ENCODE measurements around the gene TTC28. TPM values are rescaled to one million over a fixed set of nuclear protein-coding genes. Genes with fewer than 3 reads are reported as not detected.

The TTC28 gene
- total RNA-seq, 1 donor from 2014 or later: 1.3 TPM

DNA sequence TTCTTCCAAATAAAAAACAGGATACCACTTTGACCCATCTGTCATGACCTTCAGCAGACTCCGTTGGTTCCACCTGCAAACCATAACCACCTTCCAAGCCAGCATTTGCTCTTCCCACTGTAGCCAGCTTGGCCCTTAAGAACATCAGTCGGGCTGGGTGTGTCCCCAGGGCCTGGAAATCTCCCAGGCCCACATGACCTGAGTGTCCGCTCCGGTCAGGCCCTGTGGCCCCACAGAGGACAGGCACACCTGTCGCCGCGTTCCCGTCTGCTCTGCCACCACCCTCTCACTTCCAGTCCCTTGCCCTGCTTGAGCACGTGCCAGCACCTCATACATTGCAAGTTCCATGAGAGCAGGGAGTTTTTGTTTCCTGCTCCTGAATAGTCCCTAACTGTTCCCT is 694.9 kb downstream of the TTC28 start:
- no peak overlapping the region for H3K4me3 ChIP-seq (ENCODE audit: low read depth, low read length)
- no peaks in the 10 kb centered on the region for H3K36me3 ChIP-seq (ENCODE audit: control insufficient read depth, insufficient read depth, low read length)
- no peaks in the 10 kb centered on the region for H3K27me3 ChIP-seq (ENCODE audit: control insufficient read depth, insufficient read depth, low read length)
- FAIRE-seq: no peak
- TF ChIP-seq, protein P1, sequence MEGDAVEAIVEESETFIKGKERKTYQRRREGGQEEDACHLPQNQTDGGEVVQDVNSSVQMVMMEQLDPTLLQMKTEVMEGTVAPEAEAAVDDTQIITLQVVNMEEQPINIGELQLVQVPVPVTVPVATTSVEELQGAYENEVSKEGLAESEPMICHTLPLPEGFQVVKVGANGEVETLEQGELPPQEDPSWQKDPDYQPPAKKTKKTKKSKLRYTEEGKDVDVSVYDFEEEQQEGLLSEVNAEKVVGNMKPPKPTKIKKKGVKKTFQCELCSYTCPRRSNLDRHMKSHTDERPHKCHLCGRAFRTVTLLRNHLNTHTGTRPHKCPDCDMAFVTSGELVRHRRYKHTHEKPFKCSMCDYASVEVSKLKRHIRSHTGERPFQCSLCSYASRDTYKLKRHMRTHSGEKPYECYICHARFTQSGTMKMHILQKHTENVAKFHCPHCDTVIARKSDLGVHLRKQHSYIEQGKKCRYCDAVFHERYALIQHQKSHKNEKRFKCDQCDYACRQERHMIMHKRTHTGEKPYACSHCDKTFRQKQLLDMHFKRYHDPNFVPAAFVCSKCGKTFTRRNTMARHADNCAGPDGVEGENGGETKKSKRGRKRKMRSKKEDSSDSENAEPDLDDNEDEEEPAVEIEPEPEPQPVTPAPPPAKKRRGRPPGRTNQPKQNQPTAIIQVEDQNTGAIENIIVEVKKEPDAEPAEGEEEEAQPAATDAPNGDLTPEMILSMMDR (IDR thresholded peaks at IDR 0.05; ENCODE audit: insufficient read depth, low read length, severe bottlenecking): no peak
- DNase-seq (ENCODE audit: low read depth): no peak

DNA sequence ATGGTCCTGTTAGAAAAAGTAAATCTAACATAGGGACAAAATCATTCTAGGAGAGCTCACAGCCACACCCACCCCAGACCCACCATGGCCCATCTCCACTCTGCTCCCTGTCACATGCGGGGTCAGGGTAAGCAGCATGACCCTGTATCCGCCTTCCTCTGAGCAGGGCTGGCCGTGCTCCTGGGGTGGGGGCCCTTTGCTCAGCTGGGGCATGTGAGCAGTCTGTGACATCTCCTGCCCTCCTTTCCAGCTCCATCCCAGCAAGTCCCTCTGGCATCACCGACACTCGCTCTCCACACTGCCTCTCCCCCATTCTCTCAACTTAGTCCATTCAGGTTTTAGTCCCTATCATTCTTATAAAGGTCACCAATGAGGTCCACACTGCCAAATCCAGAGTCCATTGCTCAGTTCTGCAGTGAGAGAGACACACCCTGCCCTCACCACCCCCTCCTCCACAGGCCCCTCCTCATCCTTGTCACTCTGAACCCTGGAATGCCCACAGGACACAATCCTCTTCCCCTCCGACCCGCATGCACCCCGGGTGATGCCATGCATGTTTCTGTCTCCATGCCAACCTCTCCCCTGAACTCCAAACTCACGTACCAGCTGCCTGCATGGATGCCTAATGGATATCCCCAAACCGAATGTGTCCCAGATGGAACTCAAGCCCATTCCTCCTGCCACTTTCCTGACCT is 695.5 kb downstream of the TTC28 start:
- H3K27me3 ChIP-seq (ENCODE audit: control insufficient read depth, insufficient read depth, low read length): no peaks in the 10 kb centered on the region
- H3K4me3 ChIP-seq (ENCODE audit: low read depth, low read length): no peak overlapping the region
- FAIRE-seq (peak; percentile 28), DNase-seq (ENCODE audit: low read depth) (no peak)
- no peaks in the 10 kb centered on the region for H3K36me3 ChIP-seq (ENCODE audit: control insufficient read depth, insufficient read depth, low read length)
- TF ChIP-seq, protein P1 (IDR thresholded peaks at IDR 0.05; ENCODE audit: insufficient read depth, low read length, severe bottlenecking): no peak

DNA sequence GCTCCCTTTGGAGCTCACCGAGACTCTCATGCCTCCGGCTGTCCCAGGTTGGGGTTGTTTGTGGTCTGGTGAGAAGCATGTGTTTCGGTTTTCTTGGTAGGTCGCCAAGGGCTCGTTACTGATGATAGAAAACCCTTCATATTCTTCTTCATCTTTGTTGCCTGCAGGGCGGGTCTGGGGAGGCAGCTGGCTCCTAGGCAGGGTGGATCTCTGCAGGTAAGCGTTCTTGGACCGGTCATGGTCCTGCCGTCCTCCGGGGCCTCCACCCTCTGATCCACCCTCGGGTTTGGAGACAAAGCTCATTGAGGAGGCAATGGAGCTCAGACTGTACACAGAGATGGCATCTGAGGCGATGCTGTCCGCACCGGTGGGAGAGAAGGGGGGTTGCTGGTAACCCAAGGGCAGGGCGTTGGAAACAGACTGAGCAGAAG is 696.3 kb downstream of the TTC28 start:
- DNase-seq (ENCODE audit: low read depth) (no peak), FAIRE-seq (no peak)
- TF ChIP-seq, protein P1 (IDR thresholded peaks at IDR 0.05; ENCODE audit: insufficient read depth, low read length, severe bottlenecking): no peak
- H3K4me3 ChIP-seq (ENCODE audit: low read depth, low read length): no peak overlapping the region
- H3K27me3 ChIP-seq (ENCODE audit: control insufficient read depth, insufficient read depth, low read length): no peaks in the 10 kb centered on the region
- H3K36me3 ChIP-seq (ENCODE audit: control insufficient read depth, insufficient read depth, low read length): no peaks in the 10 kb centered on the region

DNA sequence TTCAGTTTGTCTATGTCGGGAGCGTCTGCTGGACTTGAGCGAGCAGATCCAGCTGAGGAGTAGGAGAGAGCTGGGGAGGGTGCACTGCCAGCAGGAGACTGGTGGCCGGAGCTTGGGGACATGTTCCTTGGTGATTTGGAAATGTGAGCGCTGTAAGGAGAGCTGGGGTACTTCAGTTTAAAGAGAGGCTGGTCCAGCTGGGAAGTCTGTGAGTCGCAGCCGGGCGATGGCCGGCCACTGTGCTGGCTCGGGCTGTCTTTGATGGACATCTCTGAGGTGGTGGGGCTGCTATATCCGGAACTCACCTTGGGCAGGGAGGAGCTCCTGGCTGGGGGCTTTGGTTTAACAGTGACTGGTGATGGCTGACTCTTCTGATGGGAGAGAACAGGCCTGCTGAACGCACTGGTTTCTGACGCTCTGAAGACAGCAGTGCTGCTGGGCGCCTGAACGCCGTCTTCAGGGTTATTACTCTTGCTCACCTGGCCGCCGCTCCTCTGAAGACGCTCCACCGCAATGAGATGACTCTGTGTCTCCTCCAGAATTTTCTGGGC is 696.9 kb downstream of the TTC28 start:
- TF ChIP-seq, protein P1 (IDR thresholded peaks at IDR 0.05; ENCODE audit: insufficient read depth, low read length, severe bottlenecking): no peak
- Histone ChIP-seq H3K4me3 (ENCODE audit: low read depth, low read length) (no peak overlapping the region), H3K36me3 (ENCODE audit: control insufficient read depth, insufficient read depth, low read length) (no peaks in the 10 kb centered on the region), H3K27me3 (ENCODE audit: control insufficient read depth, insufficient read depth, low read length) (no peaks in the 10 kb centered on the region)
- FAIRE-seq (no peak), DNase-seq (ENCODE audit: low read depth) (no peak)

DNA sequence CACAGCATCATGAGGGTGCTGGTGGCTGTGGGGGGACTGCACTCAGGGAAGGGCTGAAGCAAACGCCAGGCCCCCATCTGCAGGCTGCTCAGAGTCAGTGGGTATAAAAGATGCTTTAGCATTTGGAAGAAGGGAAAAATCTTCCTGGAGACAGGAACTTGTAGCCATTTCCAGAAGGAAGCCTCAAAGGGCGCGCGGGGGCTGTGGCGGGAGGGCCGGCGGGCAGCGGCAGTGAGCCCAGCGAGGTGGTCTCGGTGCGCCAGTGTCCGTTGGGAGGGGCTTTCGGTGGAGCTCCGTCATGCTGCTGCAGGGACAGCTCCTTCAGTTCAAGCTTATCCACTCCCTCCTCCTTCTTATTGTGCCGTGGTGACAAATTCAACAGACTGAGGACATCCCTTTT is 697.5 kb downstream of the TTC28 start:
- FAIRE-seq: no peak
- DNase-seq (ENCODE audit: low read depth): no peak
- TF ChIP-seq, protein P1 (IDR thresholded peaks at IDR 0.05; ENCODE audit: insufficient read depth, low read length, severe bottlenecking): no peak
- H3K27me3 ChIP-seq (ENCODE audit: control insufficient read depth, insufficient read depth, low read length): no peaks in the 10 kb centered on the region
- no peak overlapping the region for H3K4me3 ChIP-seq (ENCODE audit: low read depth, low read length)
- H3K36me3 ChIP-seq (ENCODE audit: control insufficient read depth, insufficient read depth, low read length): no peaks in the 10 kb centered on the region

All from bronchial epithelial cell (primary cell).